Renal cortical epithelial cell (primary cell): ENCODE data around the gene BRK1. TPM values are rescaled to one million over a fixed set of nuclear protein-coding genes. Genes with fewer than 3 reads are reported as not detected.

Experiments
- total RNA-seq: library from RNA; depleted of rRNA; stranded (reverse); fragments of >200 nt; gene quantifications from 2 replicates; pipeline ENCODE4 v1.2.3, GENCODE V29; 2014

The BRK1 gene
- total RNA-seq, 1 donor from 2014 or later: 120 TPM

Other genes with a start within 250 kb of the BRK1 start
- gene CIDEC, start 235.4 kb upstream of the BRK1 start, total RNA-seq: 0.10 TPM in 1 of 2 replicates, not detected in the other
- gene JAGN1, start 225.1 kb upstream of the BRK1 start, total RNA-seq: 31.1 and 38.4 TPM in 2 replicates
- 0.69 and 1.3 TPM in 2 replicates for gene IL17RE, start 212.8 kb upstream of the BRK1 start, total RNA-seq
- gene IL17RC, start 198.6 kb upstream of the BRK1 start, total RNA-seq: 18.9 and 29.9 TPM in 2 replicates
- 35.9 and 74.2 TPM in 2 replicates for gene CRELD1, start 181.8 kb upstream of the BRK1 start, total RNA-seq
- gene PRRT3, start 163.3 kb upstream of the BRK1 start, total RNA-seq: 1.0 and 3.0 TPM in 2 replicates
- gene EMC3, start 128.8 kb upstream of the BRK1 start, total RNA-seq: 58.3 and 107 TPM in 2 replicates
- gene FANCD2, start 89.2 kb upstream of the BRK1 start, total RNA-seq: 7.3 and 16.7 TPM in 2 replicates
- not detected in 2 replicates for gene FANCD2OS, start 7.4 kb upstream of the BRK1 start, total RNA-seq
- 63.4 and 69.2 TPM in 2 replicates for gene VHL, start 26.1 kb downstream of the BRK1 start, total RNA-seq
- gene IRAK2, start 49.2 kb downstream of the BRK1 start, total RNA-seq: 13.7 and 56.6 TPM in 2 replicates
- gene TATDN2, start 132.8 kb downstream of the BRK1 start, total RNA-seq: 12.2 and 18.8 TPM in 2 replicates
- not detected in 2 replicates for gene GHRL, start 177.3 kb downstream of the BRK1 start, total RNA-seq
- gene SEC13, start 205.4 kb downstream of the BRK1 start, total RNA-seq: 154 and 229 TPM in 2 replicates